ENCODE measurements around the gene FATE1.
"Not testable (repeated sequence)": the region's sequence is repeated elsewhere in the genome, so short reads cannot be mapped to it uniquely, and the experiment has no call there.

Gene FATE1, protein sequence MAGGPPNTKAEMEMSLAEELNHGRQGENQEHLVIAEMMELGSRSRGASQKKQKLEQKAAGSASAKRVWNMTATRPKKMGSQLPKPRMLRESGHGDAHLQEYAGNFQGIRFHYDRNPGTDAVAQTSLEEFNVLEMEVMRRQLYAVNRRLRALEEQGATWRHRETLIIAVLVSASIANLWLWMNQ

DNA sequence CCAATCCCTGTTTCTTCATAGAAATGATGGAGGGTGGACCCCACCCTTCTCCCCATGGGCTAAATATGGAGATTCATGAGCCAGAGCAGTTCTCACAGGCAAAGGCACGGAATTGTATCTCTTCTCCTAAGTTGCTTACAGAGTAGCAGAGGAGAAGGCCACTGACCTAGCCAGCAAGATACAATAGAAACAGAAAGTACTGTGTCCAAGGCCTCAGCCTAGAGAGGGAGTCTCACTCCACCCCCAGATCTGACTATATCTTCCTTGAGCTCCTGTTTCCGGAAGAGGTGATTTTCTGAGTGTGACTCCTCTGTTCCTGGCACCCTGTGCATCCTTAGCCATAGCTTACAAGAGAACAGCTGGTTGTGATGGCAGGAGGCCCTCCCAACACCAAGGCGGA lies at the start of gene FATE1:
Gene FATE1, plus strand, starts transcription at position 284 of the 400 bp plus-strand sequence. Its CDS starts 85 bp downstream, at position 369.
- TF ChIP-seq POLR2A (IDR thresholded peaks at IDR 0.05; ENCODE audit: low read length) (no peak), GATA1 (IDR thresholded peaks at IDR 0.05; ENCODE audit: low read depth, low read length) (no peak)

DNA sequence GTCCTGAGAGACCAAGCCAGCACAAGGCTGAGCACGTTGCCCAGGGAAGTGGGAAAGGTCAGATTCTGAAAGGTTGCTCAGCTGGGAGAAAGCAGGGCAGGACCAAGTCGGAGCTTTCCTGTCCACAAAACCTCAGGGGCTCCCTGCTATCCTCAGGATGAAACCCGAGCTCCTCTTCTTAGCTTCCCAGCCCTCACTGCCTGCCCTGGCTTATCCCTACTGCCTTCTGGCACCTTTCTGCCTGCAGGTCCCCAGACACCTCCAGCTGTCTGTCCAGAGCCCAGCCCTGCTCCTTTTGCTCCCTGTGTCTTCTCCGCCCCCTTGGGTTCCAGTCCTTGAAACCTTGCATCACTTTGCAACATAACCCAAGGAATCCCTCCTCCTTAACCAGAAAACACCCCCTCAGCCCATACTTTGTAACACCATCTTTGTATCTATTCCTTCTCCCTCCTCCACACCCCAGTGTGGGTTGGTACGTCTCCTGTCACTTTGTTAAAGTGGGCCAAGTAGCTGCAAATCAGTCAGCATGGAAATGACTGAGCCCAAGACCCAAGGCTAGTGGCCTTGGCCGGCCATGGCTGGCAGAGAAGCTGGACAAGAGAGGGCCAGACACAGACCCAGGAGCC lies 40.6 kb upstream of the FATE1 start:
- TF ChIP-seq POLR2A (IDR thresholded peaks at IDR 0.05; ENCODE audit: low read length) (no peak), GATA1 (IDR thresholded peaks at IDR 0.05; ENCODE audit: low read depth, low read length) (no peak)

More for the DNA sequence above, at the start of gene FATE1:
- no peak for DNase-seq

DNA sequence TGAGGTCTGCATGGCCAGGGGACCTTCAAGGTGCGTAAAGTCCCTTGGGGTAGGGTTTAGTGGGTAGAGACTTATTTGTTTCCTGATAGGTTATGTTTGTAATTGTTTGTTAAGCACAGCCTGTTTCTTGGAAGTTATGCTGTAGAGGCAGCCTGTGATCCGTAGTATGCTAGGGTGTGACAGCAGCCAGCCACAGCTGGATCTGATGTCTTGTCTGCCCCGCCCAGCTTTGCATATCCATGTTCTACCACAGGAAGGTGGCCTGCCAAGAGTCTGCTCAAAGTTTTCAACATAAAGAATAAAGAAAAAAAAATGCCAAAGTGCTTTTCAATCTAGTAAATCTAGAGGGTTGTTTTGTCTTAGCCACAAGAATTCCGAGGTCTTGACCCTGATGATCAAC lies 39.6 kb upstream of the FATE1 start:
- TF ChIP-seq GATA1 (IDR thresholded peaks at IDR 0.05; ENCODE audit: low read depth, low read length), result no peak
- TF ChIP-seq POLR2A (IDR thresholded peaks at IDR 0.05; ENCODE audit: low read length), result no peak
- DNase-seq, result peak; percentile 38 to 49

More for the DNA sequence above, 40.6 kb upstream of the FATE1 start:
- DNase-seq, result no peak

DNA sequence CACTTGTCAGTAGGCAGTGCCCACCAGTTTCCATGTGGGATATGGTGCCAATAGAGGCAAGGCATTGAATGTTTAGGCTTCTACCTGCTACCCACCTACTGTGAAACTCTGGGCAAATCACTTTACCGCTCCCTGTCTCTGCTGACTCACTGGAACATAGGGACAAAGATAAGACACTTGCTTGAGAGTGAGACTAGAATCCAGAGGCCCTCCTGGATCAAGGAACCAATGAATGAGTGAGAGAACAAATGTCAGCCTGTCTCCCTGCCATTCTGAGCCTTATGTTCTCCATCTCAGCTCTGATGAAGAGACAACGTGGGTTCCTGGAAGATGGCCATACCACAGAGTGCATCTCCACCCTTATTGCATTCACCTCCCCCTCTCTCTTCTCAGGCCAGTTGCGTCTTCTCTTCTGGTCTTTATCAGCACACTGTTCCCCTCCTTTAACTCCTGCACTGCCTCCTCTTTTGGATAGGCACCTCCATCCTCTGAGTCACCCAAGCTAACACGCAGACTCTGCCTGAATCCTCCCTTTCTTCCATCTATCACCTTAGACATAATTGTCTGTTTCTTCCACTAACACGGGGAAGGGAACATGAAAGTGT lies 35.9 kb upstream of the FATE1 start:
- TF ChIP-seq GATA1 (IDR thresholded peaks at IDR 0.05; ENCODE audit: low read depth, low read length), result no peak
- TF ChIP-seq POLR2A (IDR thresholded peaks at IDR 0.05; ENCODE audit: low read length), result no peak
- peak; percentile 50 to 72 for DNase-seq

DNA sequence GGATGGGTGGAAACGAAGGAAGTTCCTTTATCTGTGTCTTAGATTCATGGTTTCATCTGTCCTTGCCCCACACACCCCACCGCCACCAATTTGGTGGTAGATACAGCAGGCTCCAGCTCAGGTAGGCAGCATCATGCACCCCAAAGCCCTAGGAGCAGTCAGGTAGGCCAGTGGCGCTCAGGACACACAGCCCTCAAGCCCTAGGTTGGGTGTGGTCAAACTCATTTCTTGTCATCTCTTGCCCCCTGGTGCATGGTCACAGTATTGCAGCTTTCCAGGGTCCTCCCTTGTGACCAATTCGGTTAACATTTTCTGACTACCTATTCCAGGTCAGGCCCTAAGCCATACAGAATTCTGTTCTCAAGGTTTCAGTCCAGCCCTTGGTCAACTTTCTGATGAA lies 35.0 kb upstream of the FATE1 start:
- DNase-seq, result peak; percentile 57 to 81
- TF ChIP-seq GATA1 (IDR thresholded peaks at IDR 0.05; ENCODE audit: low read depth, low read length) (no peak), POLR2A (IDR thresholded peaks at IDR 0.05; ENCODE audit: low read length) (no peak)

DNA sequence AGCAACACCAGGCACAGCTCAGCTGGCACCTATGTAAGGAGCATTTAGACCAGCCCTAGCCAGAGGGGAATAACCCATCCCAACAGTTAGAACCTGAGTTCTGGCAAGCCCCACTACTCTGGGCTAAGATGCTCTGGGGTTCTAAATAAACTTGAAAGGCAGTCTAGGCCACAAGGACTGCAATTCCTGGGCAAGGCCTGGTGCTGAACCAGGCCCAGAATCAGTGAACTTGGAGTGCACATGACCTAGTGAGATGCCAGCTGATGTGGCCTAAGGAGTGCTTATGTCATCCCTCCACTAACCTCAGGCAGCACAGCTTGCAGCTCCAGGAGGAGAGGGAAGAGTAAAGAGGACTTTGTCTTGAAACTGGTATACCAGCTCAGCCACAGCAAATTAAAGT lies 28.2 kb upstream of the FATE1 start:
- TF ChIP-seq GATA1 (IDR thresholded peaks at IDR 0.05; ENCODE audit: low read depth, low read length), result no peak

DNA sequence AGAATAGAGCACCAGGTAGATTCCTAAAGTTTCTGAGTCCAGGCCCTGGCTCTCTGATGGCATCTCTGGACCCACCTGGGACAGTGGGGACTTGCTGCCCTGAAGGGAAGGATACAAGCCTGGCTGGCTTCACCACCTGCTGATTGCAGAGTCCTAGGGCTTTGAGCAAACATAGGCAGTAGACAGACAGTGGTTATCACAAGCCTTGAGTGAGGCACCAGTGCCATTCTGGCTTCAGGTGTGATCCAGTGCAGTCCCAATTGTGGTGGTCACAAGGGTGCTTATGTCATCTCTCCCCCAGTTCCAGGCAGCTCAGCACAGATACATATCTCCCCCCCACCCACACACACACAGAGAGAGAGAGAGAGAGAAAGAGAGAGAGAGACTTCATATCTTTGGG lies 27.1 kb upstream of the FATE1 start:
- TF ChIP-seq POLR2A (IDR thresholded peaks at IDR 0.05; ENCODE audit: low read length), result no peak
- TF ChIP-seq GATA1 (IDR thresholded peaks at IDR 0.05; ENCODE audit: low read depth, low read length), result no peak
- DNase-seq, result no peak

More for the DNA sequence above, 28.2 kb upstream of the FATE1 start:
- no peak for DNase-seq

DNA sequence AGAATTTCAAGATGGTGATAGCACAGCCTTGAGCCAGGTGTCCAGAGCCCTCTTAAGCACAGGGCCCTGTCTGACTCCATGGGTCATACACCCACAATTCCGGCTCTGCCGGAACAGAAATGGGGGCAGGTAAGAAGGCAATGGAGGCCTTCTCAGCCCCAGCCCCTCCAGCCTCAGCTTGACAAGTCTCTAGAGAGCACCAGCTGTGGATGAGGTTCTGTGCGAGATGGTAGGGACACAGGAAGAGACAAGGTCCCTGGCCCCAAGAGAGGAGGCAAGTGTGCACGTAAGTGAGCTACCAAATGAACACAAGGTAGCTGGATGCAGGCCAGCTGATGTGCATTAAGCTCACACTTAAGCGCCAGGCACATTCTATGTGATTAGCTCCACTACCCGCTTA lies 23.0 kb upstream of the FATE1 start:
- DNase-seq, result no peak
- no peak for TF ChIP-seq POLR2A (IDR thresholded peaks at IDR 0.05; ENCODE audit: low read length)
- TF ChIP-seq GATA1 (IDR thresholded peaks at IDR 0.05; ENCODE audit: low read depth, low read length), result no peak

DNA sequence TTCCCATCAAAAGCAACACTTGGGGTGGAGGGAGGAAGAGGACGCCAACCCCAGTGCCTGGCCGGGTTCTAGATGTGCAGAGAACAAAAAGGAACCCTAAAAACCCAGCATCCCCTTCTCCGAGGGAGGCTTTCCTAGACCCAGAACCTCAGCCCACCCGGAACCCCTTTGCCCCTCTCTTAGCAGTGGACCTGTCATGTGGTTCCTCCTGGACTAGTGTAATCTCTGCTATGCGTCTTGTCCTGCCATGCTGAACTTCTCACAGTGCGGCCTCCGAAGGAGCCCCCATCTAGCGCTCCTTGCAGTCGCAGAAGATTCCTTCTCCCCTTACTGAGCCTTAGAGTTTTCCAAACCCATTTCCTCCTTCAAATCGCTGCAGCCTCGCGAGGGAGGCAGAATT lies 21.7 kb upstream of the FATE1 start:
- DNase-seq, result no peak
- TF ChIP-seq POLR2A (IDR thresholded peaks at IDR 0.05; ENCODE audit: low read length) (no peak), GATA1 (IDR thresholded peaks at IDR 0.05; ENCODE audit: low read depth, low read length) (no peak)

DNA sequence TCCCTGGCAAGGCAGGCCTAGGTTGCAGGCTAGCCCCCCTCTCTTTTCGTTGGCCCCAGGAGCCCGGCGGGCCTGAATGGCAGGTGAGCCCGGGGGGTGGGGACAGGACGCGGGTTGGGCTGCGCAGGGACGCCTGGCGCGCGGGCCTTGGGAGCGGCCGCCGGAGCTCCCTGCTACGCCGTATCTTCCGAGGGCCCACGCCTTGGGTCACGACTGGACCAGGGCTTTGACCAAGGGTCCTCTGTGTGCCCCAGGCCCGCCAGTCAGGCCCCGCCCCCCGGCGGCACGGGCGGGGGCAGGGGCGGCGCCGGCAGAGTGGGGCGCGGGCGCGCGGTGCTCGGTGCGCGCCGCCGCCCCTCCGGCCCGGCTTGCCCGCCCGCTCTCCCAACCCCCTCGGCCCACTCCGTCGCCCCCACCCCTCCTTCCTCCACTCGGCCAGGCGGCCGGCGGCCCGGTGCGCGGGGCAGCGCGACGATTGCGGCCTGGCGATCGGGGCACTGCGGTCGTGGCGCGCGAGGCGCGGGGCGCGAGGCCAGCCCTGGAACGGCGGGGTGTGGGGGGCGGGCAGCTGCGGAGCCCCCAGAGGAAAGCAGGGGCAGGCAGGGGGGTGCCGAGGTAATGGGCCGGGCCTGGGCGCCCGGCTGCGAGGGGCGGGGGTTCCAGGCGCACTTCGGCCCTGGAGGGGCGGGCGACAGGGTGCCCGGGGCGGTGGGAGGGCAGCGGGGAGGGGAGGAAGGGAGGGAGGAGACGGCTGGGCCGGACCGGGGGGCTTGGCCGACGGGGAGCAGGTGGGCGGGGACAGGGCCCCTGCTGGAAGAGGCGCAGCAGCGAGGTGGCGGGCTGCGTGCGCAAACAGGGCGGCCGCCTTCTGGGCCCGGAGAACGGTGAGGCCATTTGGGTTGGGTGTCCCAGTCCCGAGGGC lies 20.9 kb upstream of the FATE1 start, which contains the start of gene PRRG3:
Gene PRRG3, plus strand, starts transcription at position 798 of the 922 bp plus-strand sequence. CDS start 3,357 bp downstream, outside the sequence.
- no peak for DNase-seq
- TF ChIP-seq POLR2A (IDR thresholded peaks at IDR 0.05; ENCODE audit: low read length) (no peak), GATA1 (IDR thresholded peaks at IDR 0.05; ENCODE audit: low read depth, low read length) (no peak)

DNA sequence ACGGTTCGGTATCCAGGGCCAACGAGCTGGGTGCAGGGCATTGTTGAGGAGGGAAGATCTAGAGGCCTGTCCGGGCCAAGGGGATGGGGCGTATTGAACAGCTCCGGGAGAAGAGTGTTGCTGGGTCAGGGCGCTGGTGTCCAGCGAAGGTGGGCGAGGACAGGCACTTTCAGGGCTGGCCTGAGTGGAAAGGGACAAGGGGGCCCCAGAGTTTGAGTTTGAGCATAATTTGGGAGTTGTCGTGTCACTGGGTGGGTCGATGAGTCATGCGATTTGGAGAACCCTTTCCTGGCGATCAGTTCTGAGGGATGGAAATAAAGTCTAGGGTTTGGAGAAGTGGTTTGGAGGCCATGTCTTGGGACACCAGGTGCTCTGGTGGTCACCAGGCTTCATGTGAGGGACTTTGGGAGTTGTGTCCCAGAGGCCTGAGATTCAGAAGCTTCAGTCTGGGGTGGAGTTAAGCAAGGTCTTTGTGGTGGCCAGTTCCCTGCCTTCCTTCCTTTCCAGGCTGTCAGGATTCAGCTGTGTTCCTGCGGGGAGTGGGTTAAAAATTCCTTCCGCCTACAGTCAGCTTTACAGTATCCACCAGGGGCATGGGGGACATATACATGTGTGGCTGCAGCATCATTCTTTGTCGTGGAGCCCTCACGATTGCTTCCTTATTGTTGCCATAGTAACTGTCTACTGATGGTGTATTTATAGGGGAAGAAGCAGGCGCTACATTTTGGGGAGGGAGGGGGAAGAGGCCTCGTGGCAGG lies 20.1 kb upstream of the FATE1 start:
- TF ChIP-seq POLR2A (IDR thresholded peaks at IDR 0.05; ENCODE audit: low read length) (no peak), GATA1 (IDR thresholded peaks at IDR 0.05; ENCODE audit: low read depth, low read length) (no peak)
- no peak for DNase-seq

DNA sequence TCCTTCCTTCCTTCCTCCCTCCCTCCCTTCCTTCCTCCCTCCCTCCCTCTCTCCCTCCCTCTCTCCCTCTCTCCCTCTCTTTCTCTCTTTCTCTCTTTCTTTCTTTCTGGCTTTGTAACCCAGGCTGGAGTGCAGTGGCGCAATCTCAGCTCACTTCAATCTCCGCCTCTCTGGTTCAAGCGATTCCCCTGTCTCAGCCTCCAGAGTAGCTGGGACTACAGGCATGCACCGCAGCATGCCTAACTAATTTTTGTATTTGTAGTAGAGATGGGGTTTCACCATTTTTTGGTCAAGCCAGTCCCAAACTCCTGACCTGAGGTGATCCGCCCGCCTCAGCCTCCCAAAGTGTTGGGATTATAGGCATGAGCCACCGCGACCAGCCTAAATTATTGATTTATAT lies 18.8 kb upstream of the FATE1 start:
- DNase-seq, result not testable (repeated sequence)

DNA sequence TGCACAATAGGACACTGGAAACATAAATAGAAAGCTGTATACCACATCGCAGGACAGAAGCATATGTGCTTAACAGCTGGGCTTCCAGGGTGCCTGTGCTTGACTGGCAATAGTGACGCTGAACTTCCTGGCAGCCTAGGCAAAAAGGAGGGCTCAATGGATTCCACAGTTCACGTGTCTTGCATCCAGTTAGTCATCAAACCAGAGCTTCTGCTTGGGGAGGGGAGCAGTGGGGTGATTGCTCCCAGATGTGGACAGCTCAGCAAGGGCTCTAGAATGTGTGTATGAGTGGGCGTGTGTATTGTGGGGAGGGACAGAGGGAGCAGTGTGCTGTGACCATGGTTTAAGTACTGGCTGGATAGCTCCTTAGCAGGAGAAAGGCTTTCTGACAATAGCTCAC lies 18.3 kb upstream of the FATE1 start:
- no peak for DNase-seq
- TF ChIP-seq GATA1 (IDR thresholded peaks at IDR 0.05; ENCODE audit: low read depth, low read length) (no peak), POLR2A (IDR thresholded peaks at IDR 0.05; ENCODE audit: low read length) (no peak)

Measured in erythroblast (primary cell).